H9 (cell line): ENCODE measurements around the gene SLC2A2. TPM values are rescaled to one million over a fixed set of nuclear protein-coding genes. Genes with fewer than 3 reads are reported as not detected.

Experiments
- DNase-seq: peaks from one replicate; pipeline ENCODE4 v3.0.0-alpha.2; 2017
- H2AFZ ChIP-seq: one replicate; pipeline ENCODE4 v1.6.1; 2013; ENCODE audit warnings: mild to moderate bottlenecking, low read length, control low read depth, moderate library complexity
- H2AK5ac ChIP-seq: 2 replicates; pipeline ENCODE4 v1.6.1; 2013; ENCODE audit warnings: low read length, control low read depth, mixed read lengths; ENCODE audit not compliant: insufficient read length
- H2BK120ac ChIP-seq: one replicate; pipeline ENCODE4 v1.6.1; 2013; ENCODE audit warnings: low read depth, mild to moderate bottlenecking, low read length, control low read depth, inconsistent platforms; ENCODE audit not compliant: poor library complexity, severe bottlenecking
- H2BK12ac ChIP-seq: 2 replicates; pipeline ENCODE4 v1.6.1; 2013; ENCODE audit warnings: low read length, control low read depth, mixed read lengths, low read depth; ENCODE audit not compliant: insufficient read length
- H2BK15ac ChIP-seq: 2 replicates; pipeline ENCODE4 v1.6.1; 2013; ENCODE audit warnings: low read depth, low read length, control low read depth
- H2BK20ac ChIP-seq: one replicate; pipeline ENCODE4 v1.6.1; 2013; ENCODE audit warnings: low read depth, mild to moderate bottlenecking, low read length, control low read depth, inconsistent platforms; ENCODE audit not compliant: poor library complexity, severe bottlenecking
- H2BK5ac ChIP-seq: 2 replicates; pipeline ENCODE4 v1.6.1; 2013; ENCODE audit warnings: low read length, control low read depth, mixed read lengths; ENCODE audit not compliant: insufficient read length
- H3K14ac ChIP-seq: 2 replicates; pipeline ENCODE4 v1.6.1; 2013; ENCODE audit warnings: low read length, control low read depth; ENCODE audit not compliant: insufficient read depth
- H3K18ac ChIP-seq: 2 replicates; pipeline ENCODE4 v1.6.1; 2013; ENCODE audit warnings: low read depth, mild to moderate bottlenecking, mixed read lengths, low read length, control low read depth; ENCODE audit not compliant: insufficient read length
- H3K23ac ChIP-seq: 2 replicates; pipeline ENCODE4 v1.6.1; 2013; ENCODE audit warnings: low read length, control low read depth, mixed read lengths, low read depth; ENCODE audit not compliant: insufficient read length
- H3K23me2 ChIP-seq: 2 replicates; pipeline ENCODE4 v1.6.1; 2013; ENCODE audit warnings: low read depth, mild to moderate bottlenecking, mixed read lengths, low read length, control low read depth; ENCODE audit not compliant: insufficient read length, poor library complexity, severe bottlenecking
- H3K27ac ChIP-seq: 2 replicates; pipeline ENCODE4 v1.5.1; 2013; ENCODE audit warnings: low read length, control low read depth, mixed read lengths, low read depth; ENCODE audit not compliant: insufficient read length
- H3K27me3 ChIP-seq: 2 replicates; pipeline ENCODE4 v1.6.1; 2013; ENCODE audit warnings: low read length, control low read depth, inconsistent platforms; ENCODE audit not compliant: insufficient read depth
- H3K4ac ChIP-seq: 2 replicates; pipeline ENCODE4 v1.6.1; 2013; ENCODE audit warnings: low read depth, mild to moderate bottlenecking, control low read depth, inconsistent platforms, low read length, moderate library complexity
- H3K4me1 ChIP-seq: 2 replicates; pipeline ENCODE4 v1.6.1; 2013; ENCODE audit warnings: low read length, control low read depth, inconsistent platforms; ENCODE audit not compliant: insufficient read depth
- H3K4me2 ChIP-seq: 2 replicates; pipeline ENCODE4 v1.6.1; 2013; ENCODE audit warnings: low read length, control low read depth, mixed read lengths; ENCODE audit not compliant: insufficient read length, insufficient read depth
- H3K56ac ChIP-seq: 2 replicates; pipeline ENCODE4 v1.6.1; 2013; ENCODE audit warnings: low read depth, mild to moderate bottlenecking, mixed read lengths, low read length, control low read depth; ENCODE audit not compliant: insufficient read length
- H3K79me1 ChIP-seq: 2 replicates; pipeline ENCODE4 v1.6.1; 2013; ENCODE audit warnings: low read depth, mild to moderate bottlenecking, moderate library complexity, low read length, control low read depth, inconsistent platforms; ENCODE audit not compliant: insufficient read depth, poor library complexity, severe bottlenecking
- H3K79me2 ChIP-seq: 2 replicates; pipeline ENCODE4 v1.6.1; 2013; ENCODE audit warnings: low read length, control low read depth, inconsistent platforms; ENCODE audit not compliant: insufficient read depth
- H3K9ac ChIP-seq: 2 replicates; pipeline ENCODE4 v1.6.1; 2013; ENCODE audit warnings: low read length, control low read depth, mixed read lengths; ENCODE audit not compliant: insufficient read length; ENCODE audit errors: extremely low read depth
- H3K9me3 ChIP-seq: one replicate; pipeline ENCODE4 v1.6.1; 2013; ENCODE audit warnings: low read depth, low read length, inconsistent platforms; ENCODE audit not compliant: control insufficient read depth
- H3T11ph ChIP-seq: one replicate; pipeline ENCODE4 v1.6.1; 2013; ENCODE audit warnings: mild to moderate bottlenecking, low read length, control low read depth, inconsistent platforms
- H4K20me1 ChIP-seq: one replicate; pipeline ENCODE4 v1.6.1; 2013; ENCODE audit not compliant: control insufficient read depth, insufficient read length, insufficient read depth
- H4K5ac ChIP-seq: 2 replicates; pipeline ENCODE4 v1.6.1; 2013; ENCODE audit warnings: low read depth, mild to moderate bottlenecking, mixed read lengths, low read length, control low read depth; ENCODE audit not compliant: insufficient read length
- H4K8ac ChIP-seq: replicated peaks from 2 replicates; pipeline ENCODE4 v1.6.1; 2013; ENCODE audit warnings: low read length, control low read depth, mixed read lengths, low read depth; ENCODE audit not compliant: insufficient read length
- H4K91ac ChIP-seq: 2 replicates; pipeline ENCODE4 v1.6.1; 2013; ENCODE audit warnings: low read depth, mild to moderate bottlenecking, moderate library complexity, mixed read lengths, low read length, control low read depth; ENCODE audit not compliant: insufficient read length
- H3K27ac Mint-ChIP-seq, 3 experiments: 2 replicates in 2 of 3; 3 replicates in 1 of 3; pipeline ENCODE4 v1.8.0; 2020 to 2021; ENCODE audit warnings: mixed read lengths in 3 of 3, mild to moderate bottlenecking in 1 of 3, moderate library complexity in 1 of 3
- H3K27me3 Mint-ChIP-seq: 2 replicates; pipeline ENCODE4 v1.8.0; 2021; ENCODE audit warnings: low read depth, mild to moderate bottlenecking, moderate library complexity, mixed read lengths
- H3K36me3 Mint-ChIP-seq, 3 experiments: 2 replicates in 2 of 3; 3 replicates in 1 of 3; pipeline ENCODE4 v1.8.0; 2020 to 2021; ENCODE audit warnings: low read depth in 3 of 3, mixed read lengths in 3 of 3; ENCODE audit not compliant: insufficient read depth in 1 of 3
- H3K4me1 Mint-ChIP-seq, 2 experiments: 2 replicates each; pipeline ENCODE4 v1.8.0; 2020; ENCODE audit warnings: mixed read lengths in 2 of 2
- H3K4me3 Mint-ChIP-seq, 2 experiments: 2 replicates in 1 of 2; 3 replicates in 1 of 2; pipeline ENCODE4 v1.8.0; 2020 to 2021; ENCODE audit warnings: mild to moderate bottlenecking in 2 of 2, mixed read lengths in 2 of 2, moderate library complexity in 1 of 2
- H3K9me3 Mint-ChIP-seq, 2 experiments: 2 replicates in 1 of 2; 3 replicates in 1 of 2; pipeline ENCODE4 v1.8.0; 2020; ENCODE audit warnings: mild to moderate bottlenecking in 2 of 2, mixed read lengths in 2 of 2, moderate library complexity in 1 of 2
- WGBS: extraction: QIAGEN DNeasy Blood & Tissue Kit; methylation state at CpG from one replicate; pipeline ENCODE4 v1.1.7; 2013; ENCODE audit warnings: missing lambda C conversion rate, low lambda C conversion rate, mixed read lengths; ENCODE audit not compliant: insufficient read length; ENCODE audit errors: extremely low coverage; 5-methylcytosine and 5-hydroxymethylcytosine counted together
- total RNA-seq: library from RNA; stranded (reverse); gene quantifications from 2 replicates; pipeline ENCODE4 v1.2.1, GENCODE V29; 2021
- TF ChIP-seq, protein P1 (sequence below): fragments of 200-600 bp; sonication (generic); conservative IDR thresholded peaks from 3 replicates; pipeline ENCODE4 v1.8.0; 2021; ENCODE audit warnings: antibody characterized with exemption, mild to moderate bottlenecking

Gene SLC2A2
- total RNA-seq, 1 experiment from 2014 or later: not detected

DNA sequence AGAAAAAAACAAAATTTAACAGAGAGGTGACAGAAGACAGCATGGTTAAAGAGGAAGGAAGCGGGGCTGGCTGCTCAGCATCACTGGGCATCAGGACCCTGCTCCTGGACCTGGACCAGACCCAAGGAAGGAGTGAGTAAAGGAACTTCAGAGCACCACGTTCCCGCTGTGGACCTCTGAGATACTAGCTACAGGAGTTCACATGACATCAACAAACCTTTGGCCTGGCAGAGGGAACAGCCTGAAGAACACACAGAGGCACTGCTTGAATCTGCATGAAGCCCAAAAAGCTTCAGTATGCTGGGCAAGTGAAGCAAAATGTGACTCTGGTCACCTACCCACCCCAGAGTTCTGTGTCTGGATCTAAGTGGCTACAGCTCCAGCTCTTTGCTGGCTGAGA, 38.1 kb downstream of the SLC2A2 start:
- H3K4me1 Mint-ChIP-seq: no peaks in the 10 kb centered on the region
- no peak overlapping the region for H3K9ac ChIP-seq
- no peak overlapping the region for H3K4me3 Mint-ChIP-seq
- H2BK12ac ChIP-seq: no peak overlapping the region
- no peaks in the 10 kb centered on the region for H4K20me1 ChIP-seq
- no peaks in the 10 kb centered on the region for H3K27me3 Mint-ChIP-seq
- no CpG with 5 or more reads among the region's 3 CpGs for WGBS
- no peak overlapping the region for H3K18ac ChIP-seq
- no peak overlapping the region for H2AK5ac ChIP-seq
- H4K5ac ChIP-seq: no peak overlapping the region
- no peak overlapping the region for H3K14ac ChIP-seq
- DNase-seq: no peak
- H3K27ac Mint-ChIP-seq: no peak overlapping the region
- no peak overlapping the region for H4K8ac ChIP-seq
- H2BK120ac ChIP-seq: no peak overlapping the region
- H3K9me3 ChIP-seq: no peaks in the 10 kb centered on the region
- no peaks in the 10 kb centered on the region for H3K79me2 ChIP-seq
- no peaks in the 10 kb centered on the region for H3K27me3 ChIP-seq
- no peak overlapping the region for H2BK5ac ChIP-seq
- H3K56ac ChIP-seq: no peak overlapping the region
- H3K23me2 ChIP-seq: no peaks in the 10 kb centered on the region
- no peak overlapping the region for H3K4me2 ChIP-seq
- peaks cover 0 to 4% of the 10 kb centered on the region in 2 experiments; a peak in 3 of 5 replicates for H3K9me3 Mint-ChIP-seq
- no peaks in the 10 kb centered on the region for H3K79me1 ChIP-seq
- no peak overlapping the region for H2AFZ ChIP-seq
- H3K27ac ChIP-seq: no peak overlapping the region
- H3K23ac ChIP-seq: no peak overlapping the region
- H3K36me3 Mint-ChIP-seq: no peaks in the 10 kb centered on the region
- no peak overlapping the region for H3K4ac ChIP-seq
- no peak overlapping the region for H2BK15ac ChIP-seq
- no peak overlapping the region for H2BK20ac ChIP-seq
- no peak overlapping the region for H4K91ac ChIP-seq
- TF ChIP-seq, protein P1, sequence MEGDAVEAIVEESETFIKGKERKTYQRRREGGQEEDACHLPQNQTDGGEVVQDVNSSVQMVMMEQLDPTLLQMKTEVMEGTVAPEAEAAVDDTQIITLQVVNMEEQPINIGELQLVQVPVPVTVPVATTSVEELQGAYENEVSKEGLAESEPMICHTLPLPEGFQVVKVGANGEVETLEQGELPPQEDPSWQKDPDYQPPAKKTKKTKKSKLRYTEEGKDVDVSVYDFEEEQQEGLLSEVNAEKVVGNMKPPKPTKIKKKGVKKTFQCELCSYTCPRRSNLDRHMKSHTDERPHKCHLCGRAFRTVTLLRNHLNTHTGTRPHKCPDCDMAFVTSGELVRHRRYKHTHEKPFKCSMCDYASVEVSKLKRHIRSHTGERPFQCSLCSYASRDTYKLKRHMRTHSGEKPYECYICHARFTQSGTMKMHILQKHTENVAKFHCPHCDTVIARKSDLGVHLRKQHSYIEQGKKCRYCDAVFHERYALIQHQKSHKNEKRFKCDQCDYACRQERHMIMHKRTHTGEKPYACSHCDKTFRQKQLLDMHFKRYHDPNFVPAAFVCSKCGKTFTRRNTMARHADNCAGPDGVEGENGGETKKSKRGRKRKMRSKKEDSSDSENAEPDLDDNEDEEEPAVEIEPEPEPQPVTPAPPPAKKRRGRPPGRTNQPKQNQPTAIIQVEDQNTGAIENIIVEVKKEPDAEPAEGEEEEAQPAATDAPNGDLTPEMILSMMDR: no peak
- H3K4me1 ChIP-seq: no peaks in the 10 kb centered on the region
- H3T11ph ChIP-seq: no peak overlapping the region
